GM19240 (cell line): ENCODE results near the gene CACNA1H.

Experiments used
- DNase-seq: peaks from one replicate; pipeline ENCODE4 v3.0.0; 2011; ENCODE audit warnings: low spot score; ENCODE audit not compliant: insufficient read length

CACNA1H gene

DNA sequence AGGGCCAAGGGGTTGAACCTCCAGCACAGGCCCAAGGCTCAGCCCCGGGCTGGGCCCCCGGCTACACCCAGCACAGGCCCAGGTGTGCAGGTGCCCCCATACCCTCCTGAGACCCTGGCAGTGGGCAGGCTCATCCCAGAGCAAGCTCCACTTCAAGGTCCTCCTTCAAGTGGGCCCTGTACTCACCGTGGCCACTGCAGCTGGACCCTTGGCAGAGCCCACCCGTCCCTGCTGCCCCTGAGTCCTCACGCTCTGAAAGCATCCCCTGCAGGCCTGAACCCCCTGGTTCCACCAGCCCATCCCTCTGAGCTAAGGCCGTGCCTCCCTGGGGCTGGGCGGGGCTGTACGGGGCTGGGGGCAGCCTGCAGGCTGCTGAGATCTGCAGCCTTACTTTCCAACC, 11.2 kb upstream of the CACNA1H start:
- DNase-seq, result no peak

DNA sequence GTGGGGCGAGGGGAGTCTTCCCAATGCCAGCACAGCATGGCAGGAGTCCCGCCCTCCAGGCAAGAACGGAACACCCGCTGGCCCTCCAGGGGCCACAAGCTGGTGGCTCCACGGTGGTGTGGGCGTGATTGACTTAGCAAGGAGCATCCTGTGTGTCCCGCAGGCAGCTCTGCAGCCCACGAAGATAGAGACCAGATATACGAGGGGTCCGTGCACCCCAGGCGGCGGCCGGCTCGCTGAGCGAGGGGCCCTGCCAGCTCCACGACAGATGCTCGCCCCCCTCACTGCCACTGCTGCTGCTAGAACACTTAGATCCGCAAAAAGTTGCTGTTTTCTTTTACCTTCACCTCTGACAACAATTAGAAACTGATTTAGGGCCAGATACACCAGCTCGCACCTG, 10.0 kb upstream of the CACNA1H start:
- DNase-seq, result no peak

DNA sequence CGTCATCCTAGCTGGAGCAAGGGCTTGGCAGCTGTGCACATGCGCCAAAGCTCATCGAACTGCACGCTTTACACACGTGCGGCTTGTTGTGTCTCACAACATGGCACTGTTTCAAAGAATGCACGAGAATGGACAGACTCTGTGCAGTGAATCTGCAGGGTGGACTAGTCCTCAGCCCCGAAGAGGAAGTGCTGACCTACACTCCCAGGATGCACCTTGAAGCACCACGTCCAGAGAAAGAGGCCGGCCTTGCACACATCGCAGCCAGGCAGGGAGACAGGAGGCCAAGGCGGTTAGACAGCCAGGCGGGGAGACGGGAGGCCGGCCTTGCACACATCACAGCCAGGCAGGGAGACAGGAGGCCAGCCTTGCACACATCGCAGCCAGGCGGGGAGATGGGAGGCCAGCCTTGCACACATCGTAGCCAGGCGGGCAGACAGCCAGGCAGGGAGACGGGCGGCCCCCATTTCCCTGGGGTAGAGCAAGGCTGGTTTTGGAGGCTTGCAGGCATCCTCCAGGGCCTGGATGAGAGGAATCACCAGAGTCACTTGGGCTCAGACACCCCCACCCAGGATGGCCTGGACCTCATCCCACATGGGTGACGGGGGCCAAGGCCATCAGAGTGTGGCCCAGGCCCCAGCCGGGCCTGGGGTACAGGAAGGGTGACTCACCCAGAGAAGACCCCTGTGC, 9.0 kb upstream of the CACNA1H start:
- no peak for DNase-seq

DNA sequence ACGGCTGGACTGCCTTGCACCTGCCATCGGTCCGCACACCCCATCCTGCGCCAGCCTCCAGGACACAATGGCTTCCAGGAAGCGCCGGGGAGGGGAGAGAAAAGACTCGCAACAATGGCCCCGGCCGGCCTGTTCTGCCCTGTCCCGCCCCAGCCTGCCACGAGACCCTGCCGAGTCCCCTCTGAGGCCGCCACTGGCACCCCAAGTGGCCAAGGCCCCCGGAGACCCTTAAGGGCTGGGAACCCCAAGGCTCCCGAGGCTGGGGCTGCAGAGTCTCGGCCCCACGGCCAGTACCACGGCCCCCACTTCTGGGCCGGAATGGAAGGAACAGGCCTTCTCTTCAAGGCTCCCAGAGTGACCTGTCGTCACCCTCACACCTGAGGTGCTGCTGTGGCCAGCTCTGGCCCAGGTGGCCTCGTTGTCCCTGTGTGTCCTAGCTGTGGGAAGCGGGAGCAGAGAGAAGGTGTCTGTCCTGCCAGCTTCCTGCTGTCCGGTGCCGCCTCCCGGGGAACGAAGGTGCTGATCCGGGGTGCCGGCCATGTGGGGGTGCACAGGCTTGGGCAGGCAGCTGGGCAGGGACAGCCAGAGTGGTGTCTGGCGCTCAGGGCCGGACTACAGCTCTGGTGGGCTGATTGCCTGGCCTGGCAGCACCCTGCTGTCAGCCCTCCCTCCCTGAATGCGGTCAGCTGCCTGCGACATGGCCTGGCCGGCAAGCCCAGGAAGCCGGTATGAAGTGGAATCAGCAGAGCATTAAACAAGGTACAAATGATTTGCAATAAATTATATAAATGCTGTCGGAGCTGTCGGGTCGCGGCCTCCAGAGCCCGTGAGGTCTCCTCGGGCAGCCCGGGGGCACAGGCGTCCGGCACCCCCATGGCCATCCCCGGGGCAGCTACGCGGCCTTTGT, 8.2 kb upstream of the CACNA1H start:
- no peak for DNase-seq

DNA sequence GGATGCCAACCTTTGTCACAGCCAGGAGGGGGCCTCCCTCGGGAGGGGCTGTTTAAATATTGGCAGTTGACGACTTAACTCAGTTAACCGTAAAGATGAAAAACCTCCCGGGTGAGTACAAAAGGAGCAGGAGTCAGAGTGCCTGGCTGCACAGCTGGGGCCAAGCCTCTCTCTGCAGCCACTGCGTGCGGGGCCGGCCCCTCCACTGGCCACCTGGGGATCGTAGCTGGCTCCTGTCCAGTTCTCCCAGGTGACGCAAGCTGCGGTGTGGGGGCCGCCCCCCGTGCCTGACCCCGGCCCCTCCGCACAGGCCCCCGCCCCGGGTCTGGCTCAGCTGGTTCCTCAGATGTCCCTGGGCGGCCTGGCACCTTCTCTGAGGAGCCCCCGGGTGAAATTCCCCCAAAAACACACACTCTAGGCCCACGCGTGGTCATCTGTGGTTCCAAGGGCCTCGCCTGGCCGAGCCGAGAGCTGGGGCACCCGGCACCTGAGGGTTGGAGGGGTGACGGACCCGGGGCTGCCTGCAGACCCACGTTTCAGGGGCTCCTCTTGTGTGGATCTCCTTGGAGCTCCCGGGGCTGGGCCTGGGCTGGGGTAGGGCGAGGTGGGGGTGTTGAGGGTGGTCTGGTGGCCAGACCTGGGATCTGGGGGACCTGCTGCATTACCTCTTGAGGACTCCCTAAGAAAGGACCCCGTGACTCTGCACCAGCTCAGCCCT, 7.4 kb upstream of the CACNA1H start:
- no peak for DNase-seq

DNA sequence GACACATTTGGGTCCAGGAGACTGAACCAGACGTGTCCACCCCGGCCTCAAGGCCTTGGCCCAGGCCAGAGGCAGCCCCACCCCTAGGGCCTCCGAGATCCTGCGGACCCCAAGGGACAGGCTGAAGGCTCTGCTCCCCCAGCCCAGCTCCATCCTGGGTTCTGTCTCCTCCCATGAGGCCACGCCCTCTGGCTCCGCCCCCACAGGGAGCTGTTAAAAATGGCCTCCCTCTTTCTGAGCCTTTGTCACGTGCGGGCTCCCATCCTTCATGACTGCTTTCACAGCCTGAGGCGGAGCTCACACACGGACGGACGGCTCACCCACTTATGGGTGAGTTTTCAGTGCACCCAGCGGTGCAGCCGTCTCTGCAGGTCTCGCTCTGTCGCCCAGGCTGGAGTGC, 6.5 kb upstream of the CACNA1H start:
- no peak for DNase-seq

DNA sequence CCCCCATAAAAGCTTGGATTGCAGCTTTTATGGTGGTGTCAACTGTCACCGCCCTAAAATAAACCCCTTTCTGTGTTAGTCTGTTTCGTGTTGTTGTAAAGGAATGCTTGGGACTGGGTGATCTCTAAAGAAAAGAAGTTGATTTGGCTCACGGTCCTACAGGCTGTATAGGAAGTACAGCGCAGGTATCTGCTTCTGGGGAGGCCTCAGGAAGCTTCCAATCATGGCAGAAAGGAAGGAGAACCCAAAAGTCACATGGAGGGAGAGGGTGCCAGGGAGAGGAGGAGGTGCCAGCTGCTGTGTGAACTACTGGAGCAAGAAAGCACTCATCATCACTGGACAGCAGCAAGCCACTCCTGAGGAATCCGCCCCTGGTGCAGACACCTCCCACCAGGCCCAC, 5.9 kb upstream of the CACNA1H start:
- DNase-seq, result no peak

DNA sequence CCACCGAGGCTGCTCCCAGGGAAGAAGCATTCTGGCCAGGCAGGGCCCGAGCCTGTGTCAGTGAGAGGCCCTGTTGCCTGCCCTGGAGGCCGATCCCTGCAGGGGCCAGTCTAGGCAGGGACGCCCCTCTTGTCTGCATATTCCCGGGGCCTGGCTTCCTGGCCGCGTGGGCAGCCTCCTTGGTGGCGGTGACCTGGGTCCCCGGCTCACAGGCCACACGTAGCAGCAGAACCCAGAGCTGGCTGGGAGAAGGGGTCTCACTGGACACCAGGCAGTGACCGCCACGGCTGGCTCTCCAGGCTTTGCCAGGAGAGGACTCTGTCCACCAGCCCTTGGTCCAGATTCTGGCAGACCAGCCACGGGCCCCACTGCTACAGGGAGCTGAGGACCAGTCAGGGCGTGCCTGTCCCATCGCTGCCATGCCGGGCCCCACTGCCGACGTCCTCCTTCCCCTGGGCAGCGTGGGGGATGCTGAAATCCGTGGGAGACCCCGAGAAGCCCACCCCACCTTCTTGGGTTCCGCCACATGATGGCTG, 3.7 kb upstream of the CACNA1H start:
- DNase-seq, result no peak

DNA sequence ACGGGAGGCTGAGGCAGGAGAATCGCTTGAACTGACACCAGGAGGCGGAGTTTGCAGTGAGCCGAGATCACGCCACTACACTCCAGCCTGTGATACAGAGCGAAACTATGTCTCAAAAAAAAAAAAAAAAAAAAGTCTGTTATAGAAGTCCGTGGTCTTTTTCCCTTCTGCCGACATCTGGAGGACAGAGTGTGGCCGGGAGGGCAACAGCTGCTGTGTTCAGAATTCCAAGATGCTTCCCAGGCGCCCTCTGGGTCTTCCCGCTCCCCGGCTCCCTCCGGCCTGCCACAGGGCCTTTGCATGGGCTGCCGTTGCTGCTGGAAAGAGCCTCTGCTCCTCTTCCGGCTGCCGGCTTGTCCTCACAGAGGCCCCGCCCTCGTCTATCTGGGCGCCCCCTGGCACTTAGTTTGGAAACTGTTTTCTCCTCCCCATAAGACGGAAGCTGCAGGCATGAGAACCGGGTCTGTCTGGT, 2.4 kb upstream of the CACNA1H start:
- DNase-seq, result no peak

DNA sequence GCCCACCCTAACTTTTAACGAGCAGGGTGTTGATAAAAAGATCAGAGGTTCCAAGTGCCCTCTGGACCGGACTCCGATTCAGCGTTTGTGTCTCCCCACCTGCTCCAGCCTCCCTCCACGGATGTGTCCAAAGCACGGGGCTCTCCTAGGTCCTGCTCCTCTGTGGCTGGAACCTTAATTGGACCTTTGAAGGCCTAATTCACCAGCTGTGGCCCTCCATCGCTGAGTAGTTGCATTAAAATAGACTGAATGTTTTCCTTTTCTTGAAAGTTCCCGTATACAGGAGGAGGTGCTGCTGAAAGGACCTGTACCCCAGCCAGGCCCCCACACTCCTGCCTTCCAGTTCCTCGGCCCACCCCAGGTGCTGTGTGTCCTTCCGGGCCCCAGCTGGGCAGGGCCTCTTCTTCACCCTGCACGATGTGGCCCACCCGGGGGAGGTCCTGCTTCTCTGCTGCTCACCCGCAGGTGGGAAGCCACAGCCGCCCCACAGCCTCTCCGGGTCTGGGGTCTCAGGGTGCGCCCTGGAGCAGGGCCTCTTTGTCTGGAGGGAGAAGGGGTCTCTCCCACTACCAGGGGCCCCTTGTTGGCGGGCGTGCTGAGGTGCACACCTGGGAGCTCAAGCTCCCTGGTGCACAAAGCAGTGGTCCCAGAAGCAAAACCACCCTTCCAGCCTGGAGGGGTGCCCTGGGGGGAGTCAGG, 1.3 kb upstream of the CACNA1H start:
- DNase-seq, result no peak

DNA sequence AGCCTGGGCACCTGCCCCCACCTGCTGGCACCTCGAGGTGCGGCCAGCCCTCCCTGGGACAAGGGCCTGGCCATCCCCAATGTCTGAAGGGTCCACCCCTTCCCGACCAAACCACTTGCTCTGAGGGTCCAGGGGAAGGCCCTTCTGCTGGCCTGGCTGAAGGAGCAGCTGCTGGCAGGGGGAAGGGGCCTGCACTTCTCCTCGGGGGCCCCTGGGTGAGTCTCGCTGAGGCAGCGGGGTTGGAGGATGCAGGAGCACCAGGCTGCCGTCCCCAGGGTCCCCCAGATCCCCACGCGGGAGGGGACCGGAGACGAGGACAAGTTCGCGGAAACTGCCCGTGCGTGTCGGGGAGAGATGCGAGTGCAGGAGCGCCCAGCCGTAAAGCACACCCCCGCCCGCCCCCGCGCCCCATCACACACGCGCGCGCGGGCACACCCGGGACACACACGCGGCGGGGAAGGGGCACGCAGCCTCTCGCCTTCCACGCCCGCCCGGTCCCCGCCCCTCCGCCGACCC, 725 bp upstream of the CACNA1H start:
- DNase-seq, result no peak

DNA sequence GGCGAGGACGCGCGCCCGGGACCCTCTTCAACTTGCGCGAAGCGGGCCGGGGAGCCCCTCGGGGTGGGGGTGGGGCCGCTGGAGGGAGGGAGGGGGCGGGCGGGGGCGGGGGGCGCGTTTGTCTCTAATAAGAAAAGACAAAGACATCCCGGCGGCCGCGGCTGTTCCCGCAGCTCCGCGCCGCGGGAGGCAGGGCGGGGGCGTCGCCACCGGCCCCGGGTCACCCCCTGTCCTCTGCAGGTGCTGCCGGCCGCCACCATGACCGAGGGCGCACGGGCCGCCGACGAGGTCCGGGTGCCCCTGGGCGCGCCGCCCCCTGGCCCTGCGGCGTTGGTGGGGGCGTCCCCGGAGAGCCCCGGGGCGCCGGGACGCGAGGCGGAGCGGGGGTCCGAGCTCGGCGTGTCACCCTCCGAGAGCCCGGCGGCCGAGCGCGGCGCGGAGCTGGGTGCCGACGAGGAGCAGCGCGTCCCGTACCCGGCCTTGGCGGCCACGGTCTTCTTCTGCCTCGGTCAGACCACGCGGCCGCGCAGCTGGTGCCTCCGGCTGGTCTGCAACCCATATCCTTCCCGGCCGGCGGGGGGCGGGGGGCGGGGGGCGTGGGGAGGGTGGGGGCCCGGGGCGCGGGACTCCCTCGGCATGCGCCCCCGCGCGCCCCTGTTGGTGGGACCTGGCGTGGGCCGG, 714 bp downstream of the CACNA1H start:
- no peak for DNase-seq

DNA sequence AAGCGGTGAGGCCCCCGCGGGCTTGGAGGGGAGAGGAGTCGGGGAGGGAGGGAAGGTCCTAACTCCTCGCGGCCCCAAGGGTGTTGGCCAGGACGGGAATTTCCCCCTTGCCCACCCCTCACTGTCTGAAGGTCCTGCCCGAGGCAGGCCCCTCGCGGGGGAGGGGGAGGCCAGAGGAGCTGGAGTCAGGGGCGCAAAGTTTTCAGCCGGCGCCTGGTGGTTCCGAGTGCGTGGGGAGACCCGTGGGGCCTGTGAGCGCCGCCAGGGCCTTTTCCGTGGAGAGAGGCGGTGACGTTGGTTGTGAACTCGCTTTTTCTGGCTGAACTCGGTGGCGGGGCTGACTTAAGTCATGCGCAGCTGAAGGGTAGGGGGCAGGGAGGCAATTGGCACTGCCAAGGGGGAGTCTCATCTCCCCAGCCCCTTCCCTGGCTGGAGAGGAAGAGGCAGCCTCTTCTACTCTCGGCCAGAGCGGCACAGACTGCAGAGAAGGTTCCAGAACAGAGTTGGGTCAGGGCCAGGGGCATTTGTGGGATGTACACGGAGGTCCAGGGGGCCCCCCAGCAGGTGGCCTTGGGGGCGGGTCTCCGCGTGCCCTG, 1.5 kb downstream of the CACNA1H start:
- DNase-seq, result no peak

DNA sequence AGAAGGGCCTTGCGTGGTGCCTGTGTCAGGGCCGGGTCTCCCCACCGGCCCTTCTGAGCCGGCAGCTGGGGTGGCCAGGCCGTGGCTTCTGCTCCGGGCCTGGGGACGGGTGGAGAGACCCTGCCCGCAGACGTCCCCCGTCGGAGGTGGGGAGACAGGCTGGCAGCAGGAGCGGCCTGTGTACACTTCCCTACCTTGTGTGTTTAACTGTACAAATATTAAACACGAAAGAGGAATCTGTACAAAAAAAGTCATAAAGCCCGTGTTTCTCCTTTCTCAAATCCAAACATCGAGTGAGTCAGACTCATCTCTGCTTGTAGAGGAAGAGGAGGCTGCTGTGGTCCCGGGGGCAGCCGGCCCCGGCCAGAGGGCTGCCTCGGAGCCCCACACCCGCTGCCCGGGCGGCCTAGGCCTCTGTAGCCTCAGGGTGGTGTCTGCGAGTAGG, 2.0 kb downstream of the CACNA1H start:
- no peak for DNase-seq

DNA sequence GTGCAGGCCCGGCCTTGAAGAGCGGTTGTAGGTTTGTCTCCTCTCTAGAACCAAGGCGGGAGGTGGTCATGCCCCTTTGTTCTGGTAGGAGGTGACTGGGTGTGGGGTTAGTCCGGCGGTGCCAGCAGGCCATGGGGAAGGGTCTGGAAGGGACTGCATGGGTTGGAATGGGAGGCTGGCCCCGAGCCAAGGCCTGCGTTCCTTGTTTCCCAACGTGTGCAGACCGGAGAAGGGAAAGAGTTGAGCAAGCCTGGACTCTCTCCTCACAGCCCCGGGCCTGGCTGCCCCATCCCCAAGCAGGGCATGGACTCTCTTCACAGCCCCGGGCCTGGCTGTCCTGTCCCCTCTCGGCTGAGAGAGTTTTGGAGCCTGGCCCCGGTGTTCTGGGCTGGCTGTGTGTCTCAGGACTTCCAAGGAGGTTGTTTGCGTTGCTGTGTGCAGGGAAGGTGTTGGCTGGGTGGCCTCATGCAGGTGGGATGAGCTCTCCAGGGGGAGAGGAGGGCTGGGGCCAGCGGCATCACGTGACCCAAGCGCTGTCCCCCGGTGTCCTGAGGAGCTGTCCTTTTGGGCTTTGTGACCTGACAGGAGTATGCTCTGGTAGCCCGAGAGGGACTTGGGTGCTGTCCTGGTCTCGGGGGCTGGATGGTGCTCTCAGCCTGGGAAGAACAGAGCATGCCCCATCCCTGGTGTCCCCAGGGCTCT, 2.6 kb downstream of the CACNA1H start:
- no peak for DNase-seq

DNA sequence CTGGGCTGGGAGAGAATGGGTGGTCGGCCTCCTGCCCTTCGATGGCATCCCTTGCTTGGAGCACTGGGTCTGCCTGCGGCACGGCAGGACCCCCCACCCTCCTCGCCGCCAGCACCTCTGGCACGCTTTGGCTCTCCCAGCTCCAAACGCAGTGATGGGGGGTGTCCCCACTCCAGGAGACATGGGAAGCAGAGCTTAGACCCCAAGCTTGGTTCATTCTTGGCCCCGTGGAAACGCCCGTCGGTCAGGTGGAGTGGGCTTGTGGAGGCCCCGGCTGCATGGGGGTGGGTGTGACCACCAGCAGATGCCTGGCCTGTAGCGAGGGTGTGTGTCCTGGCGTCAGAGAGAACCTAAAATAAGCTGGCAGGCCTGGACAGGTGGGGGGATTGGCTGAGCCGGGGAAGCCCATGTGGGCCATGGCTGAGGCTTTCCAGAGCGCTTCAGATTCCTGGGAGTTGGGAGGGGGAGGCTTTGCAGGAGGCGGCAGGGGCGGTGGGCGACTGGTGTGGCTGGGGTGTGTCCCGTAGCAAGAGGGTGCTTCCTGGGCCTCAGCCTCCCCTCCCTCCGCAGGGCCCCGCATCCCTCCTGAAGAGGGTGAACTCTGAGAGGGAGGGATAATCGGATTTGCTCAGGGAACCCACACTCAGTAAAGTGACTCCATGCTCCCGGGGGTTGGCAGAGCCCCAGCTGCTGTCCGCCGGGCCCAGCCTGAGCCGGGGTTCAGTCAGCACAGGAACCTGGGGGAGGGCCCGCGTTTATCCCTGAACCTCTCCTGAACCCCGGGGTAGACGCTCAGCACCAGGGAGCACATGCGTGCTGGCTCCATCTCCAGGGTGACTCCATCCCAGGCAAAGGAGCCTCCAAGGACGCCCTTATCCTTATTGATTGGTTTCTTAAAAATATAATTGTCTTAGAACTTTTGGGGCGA, 3.4 kb downstream of the CACNA1H start:
- DNase-seq, result no peak

DNA sequence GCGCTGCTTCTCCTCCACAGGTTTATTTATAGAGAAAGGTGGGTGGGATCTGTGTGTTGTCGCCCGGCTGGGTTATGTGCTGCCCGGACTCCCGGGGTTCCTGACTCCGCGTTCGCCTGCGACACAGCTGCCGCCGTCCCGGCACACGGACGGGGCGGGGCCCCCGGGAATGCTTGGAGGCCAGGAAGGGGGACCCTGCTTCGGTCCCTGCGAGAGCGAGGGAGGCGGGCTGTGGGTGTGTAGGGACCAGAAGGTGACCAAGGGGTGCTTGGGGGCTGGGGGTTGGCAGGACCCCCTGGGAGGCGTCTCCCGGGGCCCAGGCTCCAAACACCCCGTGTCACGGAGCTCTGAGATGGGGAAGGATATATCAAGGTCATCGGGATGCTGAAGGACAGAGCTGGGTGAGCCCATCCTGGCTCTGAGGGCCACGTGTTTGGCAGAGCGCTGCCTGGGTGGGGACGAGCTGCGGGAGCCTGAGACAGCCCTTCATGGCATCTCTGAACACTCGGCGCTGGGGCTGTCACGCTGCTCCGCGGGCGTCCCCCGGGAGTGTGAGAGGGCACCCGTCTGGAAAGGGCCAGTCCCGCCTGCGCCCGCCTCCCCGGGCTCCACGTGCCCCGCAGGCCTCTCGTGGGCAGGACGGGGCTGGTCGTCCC, 4.2 kb downstream of the CACNA1H start:
- DNase-seq, result no peak
